Panc1 (cell line): ENCODE measurements around the gene MYBPH. TPM values are rescaled to one million over a fixed set of nuclear protein-coding genes. Genes with fewer than 3 reads are reported as not detected.

ENCODE experiments used
- ATAC-seq: fragments of 200-7000 bp; cut with Tn5 transposase; 2 replicates; pipeline ENCODE4 v1.9.1; 2020; ENCODE audit warnings: mild to moderate bottlenecking, moderate library complexity
- BruUV-seq: library from RNA; stranded (reverse); fragments of 400-500 nt; replicated peaks from 2 replicates; lab custom pipeline; 2021; lab: Mats Ljungman, UMichigan
- CTCF ChIA-PET: fragments of 300-600 bp; sonication (Branson Sonifier 250); formaldehyde crosslinking; loops from one replicate; lab custom pipeline; 2022; ENCODE audit warnings: antibody characterized with exemption; lab: Charles Lee
- POLR2A ChIA-PET: fragments of 300-600 bp; sonication (Branson Sonifier 250); formaldehyde crosslinking; loops from one replicate; lab custom pipeline; 2022; ENCODE audit warnings: antibody characterized with exemption; lab: Charles Lee
- DNase-seq: peaks from one replicate; pipeline ENCODE4 v3.0.0-alpha.2; 2010; ENCODE audit warnings: low read depth, low spot score
- H3K27ac ChIP-seq: 2 replicates; pipeline ENCODE4 v1.5.1; 2011; ENCODE audit warnings: mild to moderate bottlenecking, low read length, inconsistent platforms
- H3K27me3 ChIP-seq: fragments of 200-500 bp; sonication (Bioruptor generic); 2 replicates; pipeline ENCODE4 v1.6.0; 2014; ENCODE audit warnings: low read length, inconsistent platforms; ENCODE audit not compliant: control insufficient read depth, insufficient read depth
- H3K36me3 ChIP-seq: fragments of 200-500 bp; sonication (Bioruptor generic); 2 replicates; pipeline ENCODE4 v1.5.1; 2014; ENCODE audit warnings: inconsistent platforms, mild to moderate bottlenecking, low read length, moderate library complexity; ENCODE audit not compliant: control insufficient read depth, insufficient read depth
- H3K4me1 ChIP-seq: 2 replicates; pipeline ENCODE4 v1.5.1; 2011; ENCODE audit warnings: inconsistent platforms, mild to moderate bottlenecking, low read length, moderate library complexity; ENCODE audit not compliant: control insufficient read depth, insufficient read depth
- H3K4me3 ChIP-seq, 2 experiments: 2 replicates each; pipeline ENCODE4 v1.5.1; 2011 to 2012; ENCODE audit warnings: low read depth in 2 of 2, low read length in 2 of 2, mild to moderate bottlenecking in 2 of 2, inconsistent platforms in 1 of 2, moderate library complexity in 1 of 2
- H3K9me3 ChIP-seq: fragments of 200-500 bp; sonication (Bioruptor generic); 2 replicates; pipeline ENCODE4 v1.5.1; 2014; ENCODE audit warnings: low read depth, mild to moderate bottlenecking, inconsistent platforms, low read length, moderate library complexity; ENCODE audit not compliant: control insufficient read depth, insufficient read depth
- CTCF ChIP-seq: fragments of 450-650 bp; IDR thresholded peaks from 2 replicates; pipeline ENCODE4 v1.5.1; 2017; ENCODE audit warnings: mild to moderate bottlenecking
- POLR2AphosphoS5 ChIP-seq: IDR thresholded peaks from 2 replicates; pipeline ENCODE4 v1.6.1; 2012; ENCODE audit warnings: mild to moderate bottlenecking, low read depth, low read length, moderate library complexity
- REST ChIP-seq, 2 experiments: IDR thresholded peaks; 2 replicates each; pipeline ENCODE4 v1.6.1; 2011 to 2012; ENCODE audit warnings: low read depth in 2 of 2, control low read depth in 1 of 2, low read length in 1 of 2, mild to moderate bottlenecking in 1 of 2, moderate library complexity in 1 of 2; ENCODE audit not compliant: insufficient read depth in 1 of 2
- SIN3A ChIP-seq: IDR thresholded peaks from 2 replicates; pipeline ENCODE4 v1.6.1; 2012; ENCODE audit warnings: low read depth, mild to moderate bottlenecking, low read length, moderate library complexity, borderline replicate concordance; ENCODE audit not compliant: insufficient read depth
- TCF7L2 ChIP-seq: IDR thresholded peaks from 2 replicates; pipeline ENCODE4 v1.6.1; 2011; ENCODE audit warnings: mild to moderate bottlenecking, low read depth, low read length, inconsistent platforms
- in situ Hi-C: cut with HindIII; loops from 2 replicates; pipeline ENCODE4 v1.10.0; 2016; ENCODE audit warnings: low sequenced_read_pairs, low pct_unique_long_range_greater_than_20kb
- intact Hi-C: fragments of 100-400 bp; cut with micrococcal nuclease; formaldehyde crosslinking; loops from one replicate; pipeline ENCODE4 v1.10.0; 2022; ENCODE audit not compliant: unreplicated experiment
- total RNA-seq: library from RNA; stranded (reverse); gene quantifications from one replicate; pipeline ENCODE4 v1.2.1, GENCODE V29; 2021; ENCODE audit not compliant: unreplicated experiment

The MYBPH gene
- total RNA-seq, 1 experiment from 2014 or later: not detected

GRCh38 chr1:203185585-203185984 lies 10.0 kb upstream of the MYBPH start:
- TF ChIP-seq REST (IDR thresholded peaks at IDR 0.05; ENCODE audit: insufficient read depth in 1 of 2, low read depth in 2 of 2, low read length in 1 of 2) (no peak), SIN3A (no peak), CTCF (no peak), POLR2AphosphoS5 (no peak), TCF7L2 (no peak)
- Histone ChIP-seq H3K4me1 (no peaks in the 10 kb centered on the region), H3K9me3 (no peaks in the 10 kb centered on the region), H3K36me3 (no peaks in the 10 kb centered on the region), H3K27ac (no peak overlapping the region), H3K27me3 (peaks cover 2% of the 10 kb centered on the region; the same call in 1 of the 2 replicates), H3K4me3 (no peak overlapping the region)
- ATAC-seq (no peak), DNase-seq (no peak)
- POLR2A ChIA-PET: no interaction called here
- CTCF ChIA-PET: interaction anchor here (0.8 to 1.0 kb wide), 2 partner anchors 15 to 31 kb away, joined by 3 read pairs; no protein-coding TSS in a partner anchor
- in situ Hi-C loops (no loop called here), intact Hi-C loops (no loop called here)
- no TSS peak for BruUV-seq

- no peaks in the 10 kb centered on the region for H3K4me1 ChIP-seq
- H3K9me3 ChIP-seq: no peaks in the 10 kb centered on the region
- ChIA-PET CTCF (interaction anchor here (0.8 to 1.0 kb wide), 2 partner anchors 15 to 31 kb away, joined by 3 read pairs; no protein-coding TSS in a partner anchor), POLR2A (no interaction called here)
- no peak overlapping the region for H3K4me3 ChIP-seq
- no peaks in the 10 kb centered on the region for H3K36me3 ChIP-seq
- H3K27ac ChIP-seq: no peak overlapping the region
- ATAC-seq: no peak
- in situ Hi-C loops: no loop called here
- intact Hi-C loops: no loop called here
- no peak for DNase-seq
- TF ChIP-seq POLR2AphosphoS5 (no peak), REST (IDR thresholded peaks at IDR 0.05; ENCODE audit: insufficient read depth in 1 of 2, low read depth in 2 of 2, low read length in 1 of 2) (no peak), TCF7L2 (no peak), CTCF (no peak), SIN3A (no peak)
- H3K27me3 ChIP-seq: peaks cover 2% of the 10 kb centered on the region; the same call in 1 of the 2 replicates
- no TSS peak for BruUV-seq
Measured at GRCh38 chr1:203185061-203185461, 9.4 kb upstream of the MYBPH start.
